HUDEP-2 (cell line): ENCODE results near the gene AUNIP.
"Not testable (repeated sequence)": the region's sequence is repeated elsewhere in the genome, so short reads cannot be mapped to it uniquely, and the experiment has no call there.

Source experiments
- DNase-seq, 76 experiments: peaks; one replicate each; lab custom pipeline; 2025; ENCODE audit not compliant: unreplicated experiment in 76 of 76; lab: John Stamatoyannopoulos, UW

AUNIP gene

GRCh38 chr1:25867210-25867991, 8.1 kb upstream of the AUNIP start:
- DNase-seq: no peak

- DNase-seq: no peak
These were observed 7.0 kb upstream of the AUNIP start for GRCh38 chr1:25866288-25866687.

GRCh38 chr1:25864434-25864833, 5.2 kb upstream of the AUNIP start:
- DNase-seq: no peak

- DNase-seq: no peak
These were observed 4.4 kb upstream of the AUNIP start for GRCh38 chr1:25863486-25864262.

GRCh38 chr1:25862785-25863485, 3.7 kb upstream of the AUNIP start:
- no peak for DNase-seq

- peak in 3 of 76 experiments; percentile 10 to 31 (median 15) for DNase-seq
These were observed 2.3 kb upstream of the AUNIP start for GRCh38 chr1:25861316-25862286.

GRCh38 chr1:25858494-25858893, 763 bp downstream of the AUNIP start:
- peak in 2 of 76 experiments; percentile 21 to 27 for DNase-seq

GRCh38 chr1:25856856-25857255, 2.4 kb downstream of the AUNIP start:
- DNase-seq: no peak

- DNase-seq: peak in 73 of 76 experiments; percentile 29 to 97 (median 73)
These were observed 4.7 kb downstream of the AUNIP start for GRCh38 chr1:25854554-25854953.

GRCh38 chr1:25848531-25848930, 10.7 kb downstream of the AUNIP start:
- DNase-seq: no peak

GRCh38 chr1:25847929-25848328, 11.3 kb downstream of the AUNIP start:
- DNase-seq: no peak

GRCh38 chr1:25845664-25846063, 13.6 kb downstream of the AUNIP start:
- no peak for DNase-seq

- no peak for DNase-seq
These were observed 14.5 kb downstream of the AUNIP start for GRCh38 chr1:25844536-25845337.

- DNase-seq: no peak
These were observed 15.8 kb downstream of the AUNIP start for GRCh38 chr1:25843483-25843882.

GRCh38 chr1:25839808-25840207, 19.4 kb downstream of the AUNIP start:
- DNase-seq: not testable (repeated sequence)

- DNase-seq: no peak
These were observed 21.9 kb downstream of the AUNIP start for GRCh38 chr1:25837262-25837875.

GRCh38 chr1:25836695-25837094, 22.6 kb downstream of the AUNIP start:
- DNase-seq: no peak

- no peak for DNase-seq
These were observed 24.4 kb downstream of the AUNIP start for GRCh38 chr1:25834894-25835293.

GRCh38 chr1:25833158-25833557, 26.1 kb downstream of the AUNIP start:
- no peak for DNase-seq
